ENCODE measurements around the gene PFDN2.

GRCh38 chr1:161131523-161132409, 13.9 kb upstream of the PFDN2 start:
- TF ChIP-seq, protein P1, sequence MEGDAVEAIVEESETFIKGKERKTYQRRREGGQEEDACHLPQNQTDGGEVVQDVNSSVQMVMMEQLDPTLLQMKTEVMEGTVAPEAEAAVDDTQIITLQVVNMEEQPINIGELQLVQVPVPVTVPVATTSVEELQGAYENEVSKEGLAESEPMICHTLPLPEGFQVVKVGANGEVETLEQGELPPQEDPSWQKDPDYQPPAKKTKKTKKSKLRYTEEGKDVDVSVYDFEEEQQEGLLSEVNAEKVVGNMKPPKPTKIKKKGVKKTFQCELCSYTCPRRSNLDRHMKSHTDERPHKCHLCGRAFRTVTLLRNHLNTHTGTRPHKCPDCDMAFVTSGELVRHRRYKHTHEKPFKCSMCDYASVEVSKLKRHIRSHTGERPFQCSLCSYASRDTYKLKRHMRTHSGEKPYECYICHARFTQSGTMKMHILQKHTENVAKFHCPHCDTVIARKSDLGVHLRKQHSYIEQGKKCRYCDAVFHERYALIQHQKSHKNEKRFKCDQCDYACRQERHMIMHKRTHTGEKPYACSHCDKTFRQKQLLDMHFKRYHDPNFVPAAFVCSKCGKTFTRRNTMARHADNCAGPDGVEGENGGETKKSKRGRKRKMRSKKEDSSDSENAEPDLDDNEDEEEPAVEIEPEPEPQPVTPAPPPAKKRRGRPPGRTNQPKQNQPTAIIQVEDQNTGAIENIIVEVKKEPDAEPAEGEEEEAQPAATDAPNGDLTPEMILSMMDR (conservative IDR thresholded peaks at IDR 0.05; ENCODE audit: low read depth, low read length): no peak
- TF ChIP-seq SMC3 (IDR thresholded peaks at IDR 0.05; ENCODE audit: low read depth, low read length): no peak
- TF ChIP-seq CEBPB (IDR thresholded peaks at IDR 0.05; ENCODE audit: low read depth, low read length): no peak
- no peak for TF ChIP-seq POLR2A (IDR thresholded peaks at IDR 0.05; ENCODE audit: low read depth, low read length)
